Epithelial cell of esophagus (primary cell): ENCODE data around the gene PSMG3.

Source experiments
- DNase-seq: peaks from one replicate; pipeline ENCODE4 v3.0.0; 2010; ENCODE audit warnings: low read depth
- H3K4me3 ChIP-seq: 2 replicates; pipeline ENCODE4 v1.5.1; 2011; ENCODE audit warnings: mild to moderate bottlenecking, low read length, control low read depth
- TF ChIP-seq, protein P1 (sequence below): IDR thresholded peaks from 2 replicates; pipeline ENCODE4 v1.5.1; 2011; ENCODE audit warnings: low read depth, mild to moderate bottlenecking, low read length, control low read depth, inconsistent platforms; ENCODE audit not compliant: insufficient read depth; ENCODE audit errors: missing control alignments

Gene PSMG3

DNA sequence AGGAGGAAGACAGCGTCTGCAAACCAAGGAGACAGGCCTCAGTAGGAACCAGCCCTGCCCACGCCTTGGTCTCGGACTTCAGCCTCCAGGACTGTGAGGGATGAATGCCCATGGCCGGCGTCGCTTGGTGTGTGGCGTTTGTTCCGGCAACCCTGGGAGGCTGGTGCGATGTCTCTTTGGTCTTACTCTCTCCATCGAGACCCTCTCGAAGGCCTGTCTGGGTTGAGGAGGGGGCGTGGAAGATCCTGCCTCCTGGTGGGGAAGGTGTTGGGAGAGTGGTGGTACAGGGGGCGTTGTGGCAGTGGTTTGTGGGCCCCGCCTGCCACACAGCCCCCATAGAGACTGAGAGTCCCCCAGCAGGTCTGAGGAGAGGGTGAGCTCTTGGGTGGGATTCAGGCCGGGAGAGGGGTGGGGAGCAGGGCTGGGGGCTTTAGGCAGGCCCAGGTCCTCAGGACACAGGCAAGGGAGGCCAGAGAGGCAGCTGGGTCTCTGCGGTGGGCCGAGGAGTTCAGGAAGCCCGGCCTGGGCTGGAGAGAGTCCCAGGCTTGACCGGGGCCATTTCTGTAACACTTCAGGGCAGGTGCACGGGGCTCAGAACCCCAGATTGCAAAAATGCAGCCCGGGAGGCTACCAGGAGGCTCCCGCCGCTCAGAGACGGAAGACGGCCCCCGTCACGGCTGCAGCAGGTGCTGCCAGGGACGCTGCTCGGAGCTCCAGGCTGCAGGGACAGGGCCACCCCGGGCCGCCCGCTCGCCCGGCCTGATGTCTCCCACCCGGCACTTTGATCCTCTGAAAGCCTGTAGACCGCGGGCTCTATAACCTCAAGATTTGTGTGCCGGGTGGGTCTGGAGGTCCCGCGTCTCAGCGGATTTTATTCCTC lies 33.8 kb upstream of the PSMG3 start:
- TF ChIP-seq, protein P1, sequence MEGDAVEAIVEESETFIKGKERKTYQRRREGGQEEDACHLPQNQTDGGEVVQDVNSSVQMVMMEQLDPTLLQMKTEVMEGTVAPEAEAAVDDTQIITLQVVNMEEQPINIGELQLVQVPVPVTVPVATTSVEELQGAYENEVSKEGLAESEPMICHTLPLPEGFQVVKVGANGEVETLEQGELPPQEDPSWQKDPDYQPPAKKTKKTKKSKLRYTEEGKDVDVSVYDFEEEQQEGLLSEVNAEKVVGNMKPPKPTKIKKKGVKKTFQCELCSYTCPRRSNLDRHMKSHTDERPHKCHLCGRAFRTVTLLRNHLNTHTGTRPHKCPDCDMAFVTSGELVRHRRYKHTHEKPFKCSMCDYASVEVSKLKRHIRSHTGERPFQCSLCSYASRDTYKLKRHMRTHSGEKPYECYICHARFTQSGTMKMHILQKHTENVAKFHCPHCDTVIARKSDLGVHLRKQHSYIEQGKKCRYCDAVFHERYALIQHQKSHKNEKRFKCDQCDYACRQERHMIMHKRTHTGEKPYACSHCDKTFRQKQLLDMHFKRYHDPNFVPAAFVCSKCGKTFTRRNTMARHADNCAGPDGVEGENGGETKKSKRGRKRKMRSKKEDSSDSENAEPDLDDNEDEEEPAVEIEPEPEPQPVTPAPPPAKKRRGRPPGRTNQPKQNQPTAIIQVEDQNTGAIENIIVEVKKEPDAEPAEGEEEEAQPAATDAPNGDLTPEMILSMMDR: no peak
- DNase-seq: no peak
- H3K4me3 ChIP-seq: no peak overlapping the region

DNA sequence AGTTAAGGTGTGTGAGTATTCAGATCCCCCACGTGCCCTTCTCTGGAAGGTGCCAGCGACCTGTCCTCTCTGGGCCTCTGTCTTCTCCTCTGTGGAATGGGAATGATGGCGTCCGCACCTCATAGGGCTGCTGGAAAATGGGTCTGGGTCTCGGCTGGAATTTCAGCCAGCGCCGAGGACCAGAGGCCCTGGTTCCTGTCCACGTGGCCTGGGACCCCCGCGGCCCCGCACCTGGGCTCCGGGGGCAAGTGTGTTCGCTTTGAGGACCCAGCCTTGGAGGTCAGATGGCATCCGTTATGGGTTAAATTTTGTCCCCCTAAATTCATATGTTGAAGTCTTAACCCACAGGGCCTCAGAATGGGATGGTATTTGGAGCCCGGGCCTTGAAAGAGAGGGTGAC lies 32.6 kb upstream of the PSMG3 start:
- TF ChIP-seq, protein P1: no peak
- DNase-seq: no peak
- no peak overlapping the region for H3K4me3 ChIP-seq

DNA sequence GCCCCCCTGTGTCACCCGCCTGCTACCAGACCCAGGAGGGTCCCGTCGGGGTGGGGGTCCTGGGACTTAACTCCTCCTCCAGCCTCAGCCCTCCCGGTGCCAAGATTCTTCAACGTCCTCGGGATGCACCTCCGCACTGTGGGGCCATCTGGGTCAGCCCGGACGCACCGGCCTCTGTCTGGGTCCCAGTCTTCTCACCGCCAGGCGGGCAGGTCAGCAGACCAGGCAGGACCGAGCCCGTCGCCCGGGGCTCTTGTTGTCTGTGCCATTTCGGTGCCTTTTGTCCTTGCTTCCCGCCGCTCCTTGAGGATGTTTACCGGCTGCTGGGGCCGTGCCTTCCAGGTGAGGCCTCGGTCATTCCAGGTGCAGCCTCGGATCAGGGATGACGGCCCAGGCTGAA lies 32.1 kb upstream of the PSMG3 start:
- DNase-seq: no peak
- TF ChIP-seq, protein P1: no peak
- no peak overlapping the region for H3K4me3 ChIP-seq

DNA sequence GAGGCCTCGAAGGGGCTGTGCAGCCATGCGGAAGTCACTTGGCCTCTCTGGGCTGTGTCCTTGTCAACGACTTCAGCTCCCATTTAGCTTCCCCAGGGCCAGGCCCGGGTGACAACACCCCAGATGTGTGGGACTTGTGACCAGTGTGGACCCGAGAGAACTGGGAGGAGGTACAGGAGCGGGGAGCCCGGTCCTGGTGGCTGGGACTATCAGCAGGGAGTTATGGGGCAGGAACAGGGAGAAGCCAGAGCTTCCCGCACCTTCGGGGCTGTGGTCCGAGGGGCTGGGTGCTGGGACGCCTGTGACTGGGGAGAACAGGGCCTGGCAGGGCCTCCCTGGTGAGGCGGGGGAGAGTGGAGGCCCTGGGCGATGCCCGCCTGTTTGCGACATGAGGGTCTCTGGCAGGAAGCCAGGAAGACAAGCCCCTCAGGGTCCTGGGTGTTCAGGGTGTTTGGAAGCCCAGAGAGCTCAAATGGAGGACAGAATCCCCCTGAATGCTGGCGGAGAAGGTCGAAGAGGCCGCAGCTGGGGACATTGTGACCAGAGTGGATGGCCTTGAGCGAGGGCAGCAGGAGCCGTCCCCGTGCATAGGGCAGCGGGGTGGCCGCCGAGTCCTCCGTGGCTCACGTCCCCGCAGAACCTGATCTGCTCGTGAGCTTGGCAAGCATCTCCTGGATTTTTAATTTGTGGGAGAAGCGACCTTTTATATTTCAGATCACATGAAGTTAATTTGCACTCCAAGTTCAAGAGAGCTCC lies 30.0 kb upstream of the PSMG3 start:
- TF ChIP-seq, protein P1: no peak
- no peak for DNase-seq
- no peak overlapping the region for H3K4me3 ChIP-seq

DNA sequence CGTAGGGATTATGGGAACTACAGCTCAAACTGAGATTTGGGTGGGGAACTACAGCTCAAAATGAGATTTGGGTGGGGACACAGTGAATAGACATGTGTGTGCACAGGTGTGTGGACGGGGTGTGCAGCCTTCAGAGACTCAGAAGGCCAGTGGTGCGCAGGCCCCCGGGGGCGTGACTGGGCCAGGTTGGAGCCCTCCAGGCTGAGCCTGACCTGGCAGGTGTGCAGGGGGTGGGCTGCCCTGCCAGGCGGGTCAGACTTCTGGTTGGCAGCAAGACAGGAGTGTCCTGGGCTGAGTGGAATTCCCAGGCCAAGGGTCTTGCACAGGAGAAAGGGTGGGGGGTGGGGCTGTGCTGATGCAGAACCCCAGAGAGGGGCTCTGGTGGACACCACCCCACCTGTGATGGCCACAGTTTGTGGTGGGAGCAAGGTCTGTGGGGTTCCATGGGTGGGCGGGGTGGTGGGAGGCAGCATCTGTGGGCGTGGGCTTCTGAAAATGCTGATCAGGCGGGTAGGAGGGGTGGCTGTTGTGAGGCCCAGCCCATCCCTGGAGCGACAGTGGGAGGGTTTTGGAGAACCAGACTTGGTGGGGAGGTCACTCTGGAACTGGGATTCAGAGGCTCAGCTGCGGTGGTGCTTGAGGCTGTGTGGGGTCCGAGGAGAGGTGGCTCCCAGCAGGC lies 29.3 kb upstream of the PSMG3 start:
- H3K4me3 ChIP-seq: no peak overlapping the region
- DNase-seq: no peak
- TF ChIP-seq, protein P1: no peak

DNA sequence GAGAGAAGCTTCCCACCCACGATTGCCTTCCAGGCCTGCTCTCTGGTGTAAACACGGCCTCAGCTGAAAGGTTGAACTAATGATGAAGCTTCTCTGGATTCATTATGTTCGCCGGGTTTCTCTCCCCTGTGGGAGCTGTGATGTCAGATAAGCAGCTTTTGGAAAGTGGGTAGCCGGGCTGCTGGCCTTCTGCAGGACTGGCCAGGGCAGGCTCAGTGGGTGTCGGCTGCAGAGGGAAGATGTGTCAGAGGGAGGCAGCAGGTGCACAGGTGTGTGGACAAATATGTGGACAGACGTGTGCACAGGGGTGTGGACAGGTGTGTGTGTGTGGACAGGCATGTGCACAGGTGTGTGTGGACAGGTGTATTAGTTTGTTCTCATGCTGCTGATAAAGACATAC lies 28.5 kb upstream of the PSMG3 start:
- H3K4me3 ChIP-seq: no peak overlapping the region
- TF ChIP-seq, protein P1: no peak
- DNase-seq: no peak
